Panc1 (cell line): ENCODE data around the gene HAT1. TPM values are rescaled to one million over a fixed set of nuclear protein-coding genes. Genes with fewer than 3 reads are reported as not detected.
"Not testable (repeated sequence)": the region's sequence is repeated elsewhere in the genome, so short reads cannot be mapped to it uniquely, and the experiment has no call there.

Source experiments
- ATAC-seq: fragments of 200-7000 bp; cut with Tn5 transposase; 2 replicates; pipeline ENCODE4 v1.9.1; 2020; ENCODE audit warnings: mild to moderate bottlenecking, moderate library complexity
- BruUV-seq: library from RNA; stranded (reverse); fragments of 400-500 nt; replicated peaks from 2 replicates; lab custom pipeline; 2021; lab: Mats Ljungman, UMichigan
- CTCF ChIA-PET: fragments of 300-600 bp; sonication (Branson Sonifier 250); formaldehyde crosslinking; loops from one replicate; lab custom pipeline; 2022; ENCODE audit warnings: antibody characterized with exemption; lab: Charles Lee
- POLR2A ChIA-PET: fragments of 300-600 bp; sonication (Branson Sonifier 250); formaldehyde crosslinking; loops from one replicate; lab custom pipeline; 2022; ENCODE audit warnings: antibody characterized with exemption; lab: Charles Lee
- DNase-seq: peaks from one replicate; pipeline ENCODE4 v3.0.0-alpha.2; 2010; ENCODE audit warnings: low read depth, low spot score
- H3K27ac ChIP-seq: 2 replicates; pipeline ENCODE4 v1.5.1; 2011; ENCODE audit warnings: mild to moderate bottlenecking, low read length, inconsistent platforms
- H3K27me3 ChIP-seq: fragments of 200-500 bp; sonication (Bioruptor generic); 2 replicates; pipeline ENCODE4 v1.6.0; 2014; ENCODE audit warnings: low read length, inconsistent platforms; ENCODE audit not compliant: control insufficient read depth, insufficient read depth
- H3K36me3 ChIP-seq: fragments of 200-500 bp; sonication (Bioruptor generic); 2 replicates; pipeline ENCODE4 v1.5.1; 2014; ENCODE audit warnings: inconsistent platforms, mild to moderate bottlenecking, low read length, moderate library complexity; ENCODE audit not compliant: control insufficient read depth, insufficient read depth
- H3K4me1 ChIP-seq: 2 replicates; pipeline ENCODE4 v1.5.1; 2011; ENCODE audit warnings: inconsistent platforms, mild to moderate bottlenecking, low read length, moderate library complexity; ENCODE audit not compliant: control insufficient read depth, insufficient read depth
- H3K4me3 ChIP-seq, 2 experiments: 2 replicates each; pipeline ENCODE4 v1.5.1; 2011 to 2012; ENCODE audit warnings: low read depth in 2 of 2, low read length in 2 of 2, mild to moderate bottlenecking in 2 of 2, inconsistent platforms in 1 of 2, moderate library complexity in 1 of 2
- H3K9me3 ChIP-seq: fragments of 200-500 bp; sonication (Bioruptor generic); 2 replicates; pipeline ENCODE4 v1.5.1; 2014; ENCODE audit warnings: low read depth, mild to moderate bottlenecking, inconsistent platforms, low read length, moderate library complexity; ENCODE audit not compliant: control insufficient read depth, insufficient read depth
- CTCF ChIP-seq: fragments of 450-650 bp; IDR thresholded peaks from 2 replicates; pipeline ENCODE4 v1.5.1; 2017; ENCODE audit warnings: mild to moderate bottlenecking
- POLR2AphosphoS5 ChIP-seq: IDR thresholded peaks from 2 replicates; pipeline ENCODE4 v1.6.1; 2012; ENCODE audit warnings: mild to moderate bottlenecking, low read depth, low read length, moderate library complexity
- REST ChIP-seq, 2 experiments: IDR thresholded peaks; 2 replicates each; pipeline ENCODE4 v1.6.1; 2011 to 2012; ENCODE audit warnings: low read depth in 2 of 2, control low read depth in 1 of 2, low read length in 1 of 2, mild to moderate bottlenecking in 1 of 2, moderate library complexity in 1 of 2; ENCODE audit not compliant: insufficient read depth in 1 of 2
- SIN3A ChIP-seq: IDR thresholded peaks from 2 replicates; pipeline ENCODE4 v1.6.1; 2012; ENCODE audit warnings: low read depth, mild to moderate bottlenecking, low read length, moderate library complexity, borderline replicate concordance; ENCODE audit not compliant: insufficient read depth
- TCF7L2 ChIP-seq: IDR thresholded peaks from 2 replicates; pipeline ENCODE4 v1.6.1; 2011; ENCODE audit warnings: mild to moderate bottlenecking, low read depth, low read length, inconsistent platforms
- in situ Hi-C: cut with HindIII; loops from 2 replicates; pipeline ENCODE4 v1.10.0; 2016; ENCODE audit warnings: low sequenced_read_pairs, low pct_unique_long_range_greater_than_20kb
- intact Hi-C: fragments of 100-400 bp; cut with micrococcal nuclease; formaldehyde crosslinking; loops from one replicate; pipeline ENCODE4 v1.10.0; 2022; ENCODE audit not compliant: unreplicated experiment
- total RNA-seq: library from RNA; stranded (reverse); gene quantifications from one replicate; pipeline ENCODE4 v1.2.1, GENCODE V29; 2021; ENCODE audit not compliant: unreplicated experiment

Gene HAT1
- total RNA-seq, 1 experiment from 2014 or later: 74.7 TPM

GRCh38 chr2:171995586-171995985, 73.3 kb downstream of the HAT1 start:
- ChIA-PET CTCF (interaction anchor here (0.7 kb wide), 1 partner anchor 761 kb away, joined by 3 read pairs; no protein-coding TSS in a partner anchor), POLR2A (no interaction called here)
- intact Hi-C loops (loop anchor here (10.0 kb wide), 1 partner anchor 109 kb away; the partner anchor contains the start of gene DLX2), in situ Hi-C loops (no loop called here)
- ATAC-seq (no peak), DNase-seq (no peak)
- Histone ChIP-seq H3K27ac (no peak overlapping the region), H3K9me3 (no peaks in the 10 kb centered on the region), H3K27me3 (no peaks in the 10 kb centered on the region), H3K4me3 (no peak overlapping the region), H3K4me1 (peaks cover 3% of the 10 kb centered on the region), H3K36me3 (no peaks in the 10 kb centered on the region)
- no peak for TF ChIP-seq REST (IDR thresholded peaks at IDR 0.05; ENCODE audit: insufficient read depth in 1 of 2, low read depth in 2 of 2, low read length in 1 of 2)
- no peak for TF ChIP-seq TCF7L2
- no peak for TF ChIP-seq POLR2AphosphoS5
- no peak for TF ChIP-seq CTCF
- no peak for TF ChIP-seq SIN3A
- no TSS peak for BruUV-seq

GRCh38 chr2:171996021-171996420, 73.8 kb downstream of the HAT1 start:
- ChIA-PET CTCF (interaction anchor here (0.7 kb wide), 1 partner anchor 761 kb away, joined by 3 read pairs; no protein-coding TSS in a partner anchor), POLR2A (no interaction called here)
- no TSS peak for BruUV-seq
- no peak overlapping the region for H3K4me3 ChIP-seq
- no peak for DNase-seq
- H3K36me3 ChIP-seq: no peaks in the 10 kb centered on the region
- no peak for ATAC-seq
- H3K4me1 ChIP-seq: peaks cover 7% of the 10 kb centered on the region
- intact Hi-C loops (loop anchor here (10.0 kb wide), 1 partner anchor 109 kb away; the partner anchor contains the start of gene DLX2), in situ Hi-C loops (no loop called here)
- H3K9me3 ChIP-seq: no peaks in the 10 kb centered on the region
- TF ChIP-seq CTCF: no peak
- no peak for TF ChIP-seq TCF7L2
- TF ChIP-seq SIN3A: no peak
- no peak overlapping the region for H3K27ac ChIP-seq
- H3K27me3 ChIP-seq: no peaks in the 10 kb centered on the region

- H3K27me3 ChIP-seq, POLR2A ChIA-PET, CTCF ChIA-PET: not testable (repeated sequence)
These were observed 74.8 kb downstream of the HAT1 start for GRCh38 chr2:171997031-171997430.

More at GRCh38 chr2:171997031-171997430, 74.8 kb downstream of the HAT1 start:
- H3K4me1 ChIP-seq, ATAC-seq, H3K27ac ChIP-seq, H3K9me3 ChIP-seq, BruUV-seq, H3K4me3 ChIP-seq, in situ Hi-C loops, H3K36me3 ChIP-seq, DNase-seq: not testable (repeated sequence)
- intact Hi-C loops: loop anchor here (10.0 kb wide), 1 partner anchor 108 kb away; the partner anchor contains the start of gene DLX2
